OCI-LY1 (cell line): Measurements from ENCODE around the gene KNSTRN.

Experiments
- H2AFZ ChIP-seq: fragments of 200-600 bp; sonication (generic), shearing (Covaris generic); 2 replicates; pipeline ENCODE4 v1.6.0; 2014; ENCODE audit warnings: antibody characterized with exemption, mild to moderate bottlenecking, low read length
- H3F3A ChIP-seq: fragments of 200-600 bp; sonication (generic), shearing (Covaris generic); 2 replicates; pipeline ENCODE4 v1.6.0; 2014; ENCODE audit warnings: mild to moderate bottlenecking, antibody characterized with exemption, low read length, moderate library complexity; ENCODE audit not compliant: insufficient read depth
- H3K27ac ChIP-seq: fragments of 200-600 bp; sonication (generic); 2 replicates; pipeline ENCODE4 v1.5.1; 2014; ENCODE audit warnings: low read length, mixed run types, mild to moderate bottlenecking, low read depth; ENCODE audit not compliant: poor library complexity, severe bottlenecking
- H3K27me3 ChIP-seq: fragments of 200-600 bp; sonication (generic); 2 replicates; pipeline ENCODE4 v1.6.0; 2014; ENCODE audit warnings: antibody characterized with exemption, mild to moderate bottlenecking, low read length, moderate library complexity; ENCODE audit not compliant: insufficient read depth
- H3K36me3 ChIP-seq: fragments of 200-600 bp; sonication (generic); 2 replicates; pipeline ENCODE4 v1.6.1; 2014; ENCODE audit warnings: mild to moderate bottlenecking, antibody characterized with exemption, low read length, moderate library complexity, mixed read lengths; ENCODE audit not compliant: insufficient read depth
- H3K4me1 ChIP-seq: fragments of 200-600 bp; sonication (generic); 2 replicates; pipeline ENCODE4 v1.5.1; 2014; ENCODE audit warnings: mild to moderate bottlenecking, low read length, moderate library complexity; ENCODE audit not compliant: insufficient read depth, severe bottlenecking
- H3K4me2 ChIP-seq: fragments of 200-600 bp; sonication (generic), shearing (Covaris generic); 2 replicates; pipeline ENCODE4 v1.6.1; 2014; ENCODE audit warnings: low read length
- H3K4me3 ChIP-seq: fragments of 200-600 bp; sonication (generic); 2 replicates; pipeline ENCODE4 v1.5.1; 2014; ENCODE audit warnings: low read length, low read depth, mild to moderate bottlenecking, mixed read lengths; ENCODE audit not compliant: poor library complexity, severe bottlenecking
- H3K79me2 ChIP-seq: fragments of 200-600 bp; shearing (Covaris generic); 2 replicates; pipeline ENCODE4 v1.6.1; 2016; ENCODE audit warnings: mixed run types, low read length, mixed read lengths; ENCODE audit not compliant: insufficient read depth
- H3K9ac ChIP-seq: fragments of 200-600 bp; sonication (generic), shearing (Covaris generic); 2 replicates; pipeline ENCODE4 v1.6.1; 2014; ENCODE audit warnings: mild to moderate bottlenecking, low read length, mixed read lengths
- H3K9me2 ChIP-seq: fragments of 200-600 bp; sonication (generic), shearing (Covaris generic); 2 replicates; pipeline ENCODE4 v1.6.1; 2014; ENCODE audit warnings: low read depth, mild to moderate bottlenecking, low read length, mixed read lengths
- H3K9me3 ChIP-seq: fragments of 200-600 bp; shearing (Covaris generic); 2 replicates; pipeline ENCODE4 v1.6.1; 2014; ENCODE audit warnings: low read length, mixed read lengths
- H4K20me1 ChIP-seq: fragments of 200-600 bp; sonication (generic), shearing (Covaris generic); 2 replicates; pipeline ENCODE4 v1.6.0; 2016; ENCODE audit warnings: mild to moderate bottlenecking, low read length; ENCODE audit not compliant: insufficient read depth
- CTCF ChIP-seq: fragments of 200-600 bp; sonication (generic), shearing (Covaris generic); IDR thresholded peaks from 2 replicates; pipeline ENCODE4 v1.5.1; 2017; ENCODE audit warnings: mild to moderate bottlenecking, antibody characterized with exemption, low read length, moderate library complexity, mixed read lengths
- EZH2 ChIP-seq: fragments of 200-600 bp; sonication (generic), shearing (Covaris generic); IDR thresholded peaks from 2 replicates; pipeline ENCODE4 v1.8.0; 2017; ENCODE audit warnings: borderline replicate concordance, mixed run types, mild to moderate bottlenecking, antibody characterized with exemption, low read length, moderate library complexity, mixed read lengths

KNSTRN gene

GRCh38 chr15:40334941-40335795, 47.4 kb upstream of the KNSTRN start:
- Histone ChIP-seq H3K9me3 (no peaks in the 10 kb centered on the region), H3K36me3 (no peaks in the 10 kb centered on the region), H3F3A (no peaks in the 10 kb centered on the region), H3K9ac (no peak overlapping the region), H3K79me2 (no peaks in the 10 kb centered on the region), H3K27ac (no peak overlapping the region), H3K4me2 (no peak overlapping the region), H3K9me2 (no peaks in the 10 kb centered on the region), H3K4me1 (peaks cover 14% of the 10 kb centered on the region), H2AFZ (no peak overlapping the region), H3K4me3 (no peak overlapping the region), H4K20me1 (no peaks in the 10 kb centered on the region), H3K27me3 (no peaks in the 10 kb centered on the region)
- TF ChIP-seq CTCF = no peak
- no peak for TF ChIP-seq EZH2

GRCh38 chr15:40335938-40336743, 46.4 kb upstream of the KNSTRN start:
- peak overlapping the region; percentile 19 for H3K4me3 ChIP-seq
- H3K4me2 ChIP-seq = peak overlapping the region; percentile 34; the same call in 1 of the 2 replicates
- no peaks in the 10 kb centered on the region for H3K79me2 ChIP-seq
- H3K9ac ChIP-seq = no peak overlapping the region
- TF ChIP-seq CTCF (no peak), EZH2 (no peak)
- no peaks in the 10 kb centered on the region for H3K36me3 ChIP-seq
- H3K9me2 ChIP-seq = no peaks in the 10 kb centered on the region
- no peaks in the 10 kb centered on the region for H4K20me1 ChIP-seq
- H3K27me3 ChIP-seq = no peaks in the 10 kb centered on the region; the same call in 1 of the 2 replicates
- H3K27ac ChIP-seq = no peak overlapping the region
- H3K9me3 ChIP-seq = no peaks in the 10 kb centered on the region
- no peak overlapping the region for H2AFZ ChIP-seq
- peaks cover 14% of the 10 kb centered on the region for H3K4me1 ChIP-seq
- H3F3A ChIP-seq = no peaks in the 10 kb centered on the region

GRCh38 chr15:40336744-40337122, 45.8 kb upstream of the KNSTRN start:
- no peaks in the 10 kb centered on the region for H3K79me2 ChIP-seq
- no peaks in the 10 kb centered on the region for H3K9me2 ChIP-seq
- peak; percentile 66 for TF ChIP-seq CTCF
- TF ChIP-seq EZH2 = no peak
- H3K36me3 ChIP-seq = no peaks in the 10 kb centered on the region
- no peak overlapping the region for H2AFZ ChIP-seq
- H3K4me3 ChIP-seq = peak overlapping the region; percentile 19
- H3F3A ChIP-seq = no peaks in the 10 kb centered on the region
- H4K20me1 ChIP-seq = no peaks in the 10 kb centered on the region
- H3K4me1 ChIP-seq = peaks cover 14% of the 10 kb centered on the region
- no peak overlapping the region for H3K27ac ChIP-seq
- peak overlapping the region; percentile 34; the same call in 1 of the 2 replicates for H3K4me2 ChIP-seq
- H3K9ac ChIP-seq = no peak overlapping the region
- H3K27me3 ChIP-seq = no peaks in the 10 kb centered on the region; the same call in 1 of the 2 replicates
- no peaks in the 10 kb centered on the region for H3K9me3 ChIP-seq
